ENCODE data around the gene IER5.

Gene IER5

GRCh38 chr1:181099152-181100014 lies 10.9 kb downstream of the IER5 start:
- DNase-seq: peak; percentile 51

- peak; percentile 35 for DNase-seq
Measured at GRCh38 chr1:181100015-181100905, 11.8 kb downstream of the IER5 start.

- DNase-seq: no peak
Measured at GRCh38 chr1:181100934-181101333, 12.4 kb downstream of the IER5 start.

- no peak for DNase-seq
Measured at GRCh38 chr1:181101581-181102226, 13.2 kb downstream of the IER5 start.

GRCh38 chr1:181102841-181103240 lies 14.3 kb downstream of the IER5 start:
- DNase-seq: peak; percentile 58

- DNase-seq: no peak
Measured at GRCh38 chr1:181103399-181103798, 14.9 kb downstream of the IER5 start.

GRCh38 chr1:181104042-181104789 lies 15.7 kb downstream of the IER5 start:
- DNase-seq: no peak

GRCh38 chr1:181104790-181105133 lies 16.3 kb downstream of the IER5 start:
- peak; percentile 62 for DNase-seq

- peak; percentile 94 for DNase-seq
Measured at GRCh38 chr1:181105134-181106021, 16.9 kb downstream of the IER5 start.

- DNase-seq: no peak
Measured at GRCh38 chr1:181106022-181106312, 17.5 kb downstream of the IER5 start.

- DNase-seq: no peak
Measured at GRCh38 chr1:181106479-181106878, 18.0 kb downstream of the IER5 start.

GRCh38 chr1:181107711-181108110 lies 19.2 kb downstream of the IER5 start:
- DNase-seq: no peak

- DNase-seq: no peak
Measured at GRCh38 chr1:181108304-181108867, 19.9 kb downstream of the IER5 start.

- no peak for DNase-seq
Measured at GRCh38 chr1:181110013-181110412, 21.5 kb downstream of the IER5 start.

GRCh38 chr1:181111559-181111958 lies 23.1 kb downstream of the IER5 start:
- no peak for DNase-seq

GRCh38 chr1:181112071-181112929 lies 23.8 kb downstream of the IER5 start:
- DNase-seq: peak; percentile 61

- DNase-seq: no peak
Measured at GRCh38 chr1:181113059-181113641, 24.6 kb downstream of the IER5 start.

GRCh38 chr1:181114574-181115367 lies 26.3 kb downstream of the IER5 start:
- no peak for DNase-seq

GRCh38 chr1:181115368-181115684 lies 26.8 kb downstream of the IER5 start:
- no peak for DNase-seq

Data from OCI-M1 (cell line).